Subcutaneous abdominal adipose tissue (tissue), 5 donors: ENCODE results near the gene SALL3.
"Not testable (repeated sequence)": the region's sequence is repeated elsewhere in the genome, so short reads cannot be mapped to it uniquely, and the experiment has no call there.

Experiments used
- H3K27ac ChIP-seq: one replicate; pipeline ENCODE4 v1.7.0; 2013; ENCODE audit warnings: low read depth, mild to moderate bottlenecking, inconsistent platforms, low read length, moderate library complexity
- H3K27me3 ChIP-seq, 5 donors: one replicate each; pipeline ENCODE4 v1.7.0; 2013; ENCODE audit warnings: low read length in 5 of 5, inconsistent platforms in 1 of 5; ENCODE audit not compliant: control insufficient read depth in 5 of 5, insufficient read depth in 4 of 5
- H3K36me3 ChIP-seq, 5 donors: one replicate each; pipeline ENCODE4 v1.7.0; 2013; ENCODE audit warnings: low read length in 5 of 5; ENCODE audit not compliant: control insufficient read depth in 5 of 5, insufficient read depth in 5 of 5
- H3K4me1 ChIP-seq, 5 donors: one replicate each; pipeline ENCODE4 v1.7.0; 2013; ENCODE audit warnings: low read length in 5 of 5, mild to moderate bottlenecking in 3 of 5, moderate library complexity in 1 of 5; ENCODE audit not compliant: control insufficient read depth in 5 of 5, insufficient read depth in 5 of 5
- H3K4me3 ChIP-seq, 5 donors: one replicate each; pipeline ENCODE4 v1.7.0; 2013; ENCODE audit warnings: low read length in 5 of 5, low read depth in 1 of 5
- H3K9ac ChIP-seq, 5 donors: one replicate each; pipeline ENCODE4 v1.7.0; 2013; ENCODE audit warnings: low read length in 5 of 5, mild to moderate bottlenecking in 4 of 5, moderate library complexity in 3 of 5
- H3K9me3 ChIP-seq, 5 donors: one replicate each; pipeline ENCODE4 v1.7.0; 2013; ENCODE audit warnings: low read length in 5 of 5; ENCODE audit not compliant: control insufficient read depth in 5 of 5
- donor health status: healthy.
- donor health status: healthy.
- donor health status: healthy.
- donor health status: healthy.
- donor health status: healthy.

SALL3 gene

DNA sequence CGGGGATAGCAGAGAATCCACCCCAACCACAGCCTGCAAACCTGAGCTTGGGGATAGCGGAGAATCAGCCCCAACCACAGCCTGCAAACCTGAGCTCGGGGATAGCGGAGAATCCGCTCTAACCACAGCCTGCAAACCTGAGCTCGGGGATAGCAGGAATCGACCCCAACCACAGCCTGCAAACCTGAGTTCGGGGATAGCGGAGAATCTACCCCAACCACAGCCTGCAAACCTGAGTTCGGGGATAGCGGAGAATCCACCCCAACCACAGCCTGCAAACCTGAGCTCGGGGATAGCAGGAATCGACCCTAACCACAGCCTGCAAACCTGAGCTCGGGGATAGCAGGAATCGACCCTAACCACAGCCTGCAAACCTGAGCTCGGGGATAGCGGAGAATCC is 37.4 kb upstream of the SALL3 start:
- not testable (repeated sequence) for H3K36me3 ChIP-seq, H3K9me3 ChIP-seq, H3K27me3 ChIP-seq, H3K9ac ChIP-seq, H3K4me1 ChIP-seq, H3K4me3 ChIP-seq, H3K27ac ChIP-seq

DNA sequence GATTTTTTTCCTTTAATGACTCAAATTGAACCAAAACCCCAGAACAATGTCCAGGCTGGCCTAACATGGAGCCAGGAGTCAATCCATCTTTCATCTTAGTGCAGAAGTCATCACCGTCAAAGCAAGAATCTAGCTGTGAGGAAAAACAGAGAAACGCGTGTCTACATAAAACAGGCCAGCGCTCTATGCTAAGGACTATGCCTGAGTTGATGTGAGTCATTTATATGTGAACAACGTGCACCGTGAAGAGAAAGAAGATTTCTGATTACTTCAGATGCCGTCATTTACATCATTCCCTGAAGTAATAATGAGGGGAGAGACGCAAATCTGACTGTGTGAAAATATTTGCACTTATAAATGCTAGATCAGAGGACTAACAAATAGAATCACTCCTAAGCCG is 34.0 kb upstream of the SALL3 start:
- H3K27ac ChIP-seq = no peak overlapping the region
- H3K9ac ChIP-seq = no peak overlapping the region
- H3K27me3 ChIP-seq = peaks cover 0 to 7% (median 3%) of the 10 kb centered on the region in 5 donors
- H3K9me3 ChIP-seq = peaks cover 0 to 2% (median under 1%) of the 10 kb centered on the region in 5 donors
- H3K4me3 ChIP-seq = no peak overlapping the region
- no peaks in the 10 kb centered on the region for H3K36me3 ChIP-seq
- H3K4me1 ChIP-seq = no peaks in the 10 kb centered on the region

DNA sequence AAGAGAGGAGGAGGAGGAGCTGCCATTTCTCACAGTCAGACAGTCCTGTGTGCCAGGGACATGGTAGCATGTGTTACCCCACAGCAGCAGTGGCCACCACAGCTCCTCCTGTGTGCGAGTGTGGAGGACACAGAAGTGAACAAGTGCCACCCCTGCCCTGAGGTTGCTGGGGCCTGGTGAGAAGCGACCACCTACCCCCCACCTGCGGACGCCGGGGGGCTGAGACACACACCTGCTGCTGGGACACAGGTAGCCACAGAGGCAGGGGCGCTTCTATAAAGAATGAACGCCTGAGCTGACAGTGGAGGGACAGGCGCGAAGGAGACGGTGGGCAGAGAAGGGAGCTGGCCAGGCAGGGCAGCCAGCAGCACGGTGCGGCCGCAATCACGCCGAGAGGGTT is 32.3 kb upstream of the SALL3 start:
- peaks cover 0 to 14% (median 7%) of the 10 kb centered on the region in 5 donors for H3K9me3 ChIP-seq
- H3K9ac ChIP-seq = no peak overlapping the region
- no peak overlapping the region for H3K4me3 ChIP-seq
- peaks cover 0 to 7% (median 3%) of the 10 kb centered on the region in 5 donors for H3K27me3 ChIP-seq
- no peak overlapping the region for H3K27ac ChIP-seq
- H3K4me1 ChIP-seq = no peaks in the 10 kb centered on the region
- H3K36me3 ChIP-seq = no peaks in the 10 kb centered on the region

DNA sequence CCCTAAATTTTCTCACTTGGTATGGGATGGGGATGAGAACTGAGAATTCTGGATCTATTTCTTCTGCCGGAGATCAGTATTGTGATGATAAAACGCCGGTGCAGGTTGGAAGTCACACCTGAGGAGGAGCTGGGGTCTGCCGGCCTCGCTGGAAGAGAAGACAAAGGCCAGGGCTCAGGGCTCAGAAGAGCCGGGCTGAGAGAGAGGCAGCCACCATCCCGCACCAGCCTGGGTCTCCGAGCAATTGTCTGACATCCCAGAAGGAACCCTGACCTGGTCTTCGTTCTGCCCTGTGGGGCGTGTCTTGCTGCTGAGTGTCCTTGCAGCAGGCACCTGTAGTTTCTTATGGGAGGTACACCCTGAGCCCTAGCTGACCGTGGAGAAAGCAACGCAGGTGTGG is 31.4 kb upstream of the SALL3 start:
- Histone ChIP-seq H3K4me1 (no peaks in the 10 kb centered on the region), H3K36me3 (no peaks in the 10 kb centered on the region), H3K27ac (no peak overlapping the region)

DNA sequence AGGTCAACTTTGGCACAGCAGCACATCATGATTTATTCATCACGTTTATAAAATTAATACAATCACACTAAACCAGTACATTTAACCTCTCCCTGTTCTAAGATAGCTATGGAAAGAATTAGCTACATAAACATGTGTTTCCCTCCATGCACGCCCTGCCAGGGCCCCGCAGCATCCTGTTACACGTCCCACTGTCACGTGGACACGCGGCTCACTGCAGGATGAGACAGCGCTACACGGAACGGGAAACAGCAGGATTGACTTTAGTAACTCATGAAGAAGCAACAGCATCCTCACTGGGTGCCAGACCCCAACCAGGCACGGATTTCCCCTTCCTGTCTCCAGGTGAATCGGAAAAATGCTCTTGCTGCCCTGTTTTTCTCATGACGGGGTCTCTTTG is 30.9 kb upstream of the SALL3 start:
- H3K9ac ChIP-seq = no peak overlapping the region
- peaks cover 0 to 7% (median 6%) of the 10 kb centered on the region in 5 donors for H3K27me3 ChIP-seq
- H3K27ac ChIP-seq = no peak overlapping the region
- no peaks in the 10 kb centered on the region for H3K4me1 ChIP-seq
- no peak overlapping the region for H3K4me3 ChIP-seq
- H3K36me3 ChIP-seq = no peaks in the 10 kb centered on the region
- peaks cover 0 to 14% (median 7%) of the 10 kb centered on the region in 5 donors for H3K9me3 ChIP-seq

More for the DNA sequence above, 31.4 kb upstream of the SALL3 start:
- Histone ChIP-seq H3K27me3 (peaks cover 0 to 7% (median 6%) of the 10 kb centered on the region in 5 donors), H3K4me3 (no peak overlapping the region), H3K9ac (no peak overlapping the region), H3K9me3 (peaks cover 0 to 14% (median 7%) of the 10 kb centered on the region in 5 donors)

DNA sequence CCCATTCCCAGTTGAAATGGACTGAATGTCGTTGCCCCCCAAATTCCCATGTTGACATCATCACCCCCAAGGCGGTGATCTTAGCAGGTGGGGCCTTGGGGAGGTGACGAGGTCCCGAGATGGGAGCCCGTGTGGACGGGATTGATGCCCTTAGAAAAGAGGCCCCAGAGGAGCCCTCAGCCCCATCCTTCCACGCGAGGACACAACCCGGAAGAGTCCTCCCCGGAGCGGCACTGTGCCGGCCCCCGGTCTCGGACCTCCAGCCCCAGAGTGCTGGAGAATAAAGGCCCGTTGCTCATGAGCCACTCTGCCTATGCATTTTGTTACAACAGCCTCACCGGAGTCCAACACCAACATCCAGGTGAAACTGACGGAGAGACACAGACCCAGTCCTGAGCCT is 30.4 kb upstream of the SALL3 start:
- no peaks in the 10 kb centered on the region for H3K4me1 ChIP-seq
- H3K4me3 ChIP-seq = no peak overlapping the region
- no peak overlapping the region for H3K27ac ChIP-seq
- H3K27me3 ChIP-seq = peaks cover 0 to 7% (median 6%) of the 10 kb centered on the region in 5 donors
- no peaks in the 10 kb centered on the region for H3K36me3 ChIP-seq
- no peak overlapping the region for H3K9ac ChIP-seq
- peaks cover 0 to 14% (median 7%) of the 10 kb centered on the region in 5 donors for H3K9me3 ChIP-seq

DNA sequence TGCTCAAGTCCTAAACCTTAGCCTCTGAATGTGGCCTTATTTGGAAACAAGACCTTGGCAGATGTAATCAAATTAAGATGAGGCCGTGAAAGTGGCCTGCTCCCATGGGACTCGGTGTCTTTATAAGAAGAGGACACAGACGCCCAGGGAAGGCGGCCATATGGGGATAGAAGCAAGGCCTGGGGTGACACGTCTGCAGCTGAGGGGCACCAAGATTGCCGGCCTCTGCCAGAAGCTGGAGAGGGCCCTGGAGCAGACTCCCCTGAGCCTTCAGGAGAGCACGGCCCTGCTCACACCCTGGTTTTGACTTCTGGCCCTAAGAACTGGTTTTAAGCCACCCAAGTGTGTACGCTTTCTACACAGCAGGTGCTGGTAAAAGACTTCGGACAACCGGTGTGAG is 29.2 kb upstream of the SALL3 start:
- Histone ChIP-seq H3K27ac (no peak overlapping the region), H3K36me3 (no peaks in the 10 kb centered on the region), H3K9ac (no peak overlapping the region), H3K9me3 (peaks cover 0 to 14% (median 7%) of the 10 kb centered on the region in 5 donors), H3K27me3 (peaks cover 0 to 12% (median 6%) of the 10 kb centered on the region in 5 donors), H3K4me3 (no peak overlapping the region), H3K4me1 (no peaks in the 10 kb centered on the region)

DNA sequence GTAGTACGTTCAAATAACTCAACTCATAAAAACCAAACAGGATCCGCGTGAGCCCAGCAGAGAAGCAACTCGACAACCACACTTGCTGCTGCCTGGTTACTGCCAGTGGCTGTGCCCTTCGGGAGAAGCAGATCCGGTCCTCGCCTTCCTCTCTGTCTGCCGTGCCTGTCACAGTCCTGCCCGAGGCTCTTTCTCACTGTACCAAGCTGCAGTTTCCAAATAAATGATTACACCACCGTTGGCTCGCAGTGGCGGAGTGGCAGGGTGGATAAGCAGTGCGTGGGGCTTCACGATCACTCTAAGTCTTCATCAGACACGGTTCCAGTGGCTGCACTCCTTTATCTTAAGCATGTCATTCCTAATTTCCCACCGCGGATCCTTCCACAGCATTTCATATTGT is 26.1 kb upstream of the SALL3 start:
- no peak overlapping the region for H3K9ac ChIP-seq
- no peaks in the 10 kb centered on the region for H3K4me1 ChIP-seq
- no peaks in the 10 kb centered on the region for H3K36me3 ChIP-seq
- no peak overlapping the region for H3K27ac ChIP-seq
- peaks cover 0 to 12% (median 7%) of the 10 kb centered on the region in 5 donors for H3K9me3 ChIP-seq
- peaks cover 0 to 9% (median 0%) of the 10 kb centered on the region in 5 donors for H3K27me3 ChIP-seq
- H3K4me3 ChIP-seq = no peak overlapping the region

DNA sequence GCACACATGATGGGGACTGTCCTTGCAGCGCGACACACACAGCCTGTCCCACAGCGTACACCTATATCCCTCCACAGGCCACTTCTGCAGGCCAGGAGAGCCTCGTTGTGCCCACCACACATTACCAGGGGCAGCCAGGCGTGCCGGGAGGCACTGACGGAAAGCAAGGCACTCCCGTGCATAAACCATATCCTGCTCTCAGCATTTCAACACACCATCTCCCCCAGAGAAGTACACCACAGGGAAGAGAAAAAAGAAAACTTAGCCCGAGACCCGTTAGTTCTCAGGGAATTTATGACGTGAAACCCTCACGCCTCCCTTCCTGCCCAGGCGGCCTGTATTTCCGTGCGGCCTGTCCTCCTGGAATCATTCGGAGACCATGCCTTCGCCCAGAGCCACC is 24.6 kb upstream of the SALL3 start:
- Histone ChIP-seq H3K4me1 (no peaks in the 10 kb centered on the region), H3K4me3 (no peak overlapping the region), H3K27ac (no peak overlapping the region), H3K9ac (no peak overlapping the region), H3K9me3 (peaks cover 0 to 12% (median 7%) of the 10 kb centered on the region in 5 donors), H3K27me3 (peaks cover 0 to 9% (median 0%) of the 10 kb centered on the region in 5 donors), H3K36me3 (no peaks in the 10 kb centered on the region)

DNA sequence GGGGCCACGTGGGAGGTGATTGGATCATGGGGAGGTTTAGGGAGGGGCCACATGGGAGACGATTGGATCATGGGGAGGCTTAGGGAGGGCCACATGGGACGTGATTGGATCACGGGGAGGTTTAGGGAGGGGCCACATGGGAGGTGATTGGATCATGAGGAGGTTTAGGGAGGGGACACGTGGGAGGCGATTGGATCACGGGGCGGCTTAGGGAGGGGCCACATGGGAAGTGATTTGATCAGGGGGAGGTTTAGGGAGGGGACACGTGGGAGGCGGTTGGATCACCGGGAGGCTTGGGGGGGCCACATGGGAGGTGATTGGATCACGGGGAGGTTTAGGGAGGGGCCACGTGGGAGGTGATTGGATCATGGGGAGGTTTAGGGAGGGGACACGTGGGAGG is 22.5 kb upstream of the SALL3 start:
- H3K36me3 ChIP-seq = no peaks in the 10 kb centered on the region
- no peak overlapping the region for H3K27ac ChIP-seq
- peaks cover 0 to 9% (median 0%) of the 10 kb centered on the region in 5 donors for H3K27me3 ChIP-seq
- H3K4me3 ChIP-seq = no peak overlapping the region
- no peak overlapping the region for H3K9ac ChIP-seq
- no peaks in the 10 kb centered on the region for H3K4me1 ChIP-seq
- H3K9me3 ChIP-seq = peaks cover 0 to under 1% (median 0%) of the 10 kb centered on the region in 5 donors

DNA sequence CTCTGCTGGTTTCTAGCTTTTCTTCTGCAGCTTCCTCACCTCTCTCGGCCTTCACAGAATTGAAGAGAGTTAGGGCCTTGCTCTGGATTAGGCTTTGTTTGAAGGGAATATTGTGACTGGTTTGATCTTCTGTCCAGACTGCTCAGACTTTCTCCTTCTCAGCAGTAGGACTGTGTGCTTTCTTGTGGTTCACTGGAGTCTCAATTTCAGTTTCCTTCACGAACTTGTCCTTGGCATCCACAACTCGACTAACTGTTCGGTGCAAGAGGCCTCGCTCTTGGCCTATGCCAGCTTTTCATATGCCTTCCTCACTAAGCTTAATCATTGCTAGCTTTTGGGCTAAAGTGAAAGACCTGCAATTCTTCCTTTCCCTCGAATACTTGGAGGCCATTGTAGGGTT is 18.9 kb upstream of the SALL3 start:
- H3K27me3 ChIP-seq = peaks cover 0 to 5% (median 0%) of the 10 kb centered on the region in 5 donors
- H3K4me3 ChIP-seq = no peak overlapping the region
- H3K36me3 ChIP-seq = no peaks in the 10 kb centered on the region
- H3K9ac ChIP-seq = no peak overlapping the region
- no peak overlapping the region for H3K27ac ChIP-seq
- H3K9me3 ChIP-seq = peaks cover 0 to 7% (median 4%) of the 10 kb centered on the region in 5 donors
- no peaks in the 10 kb centered on the region for H3K4me1 ChIP-seq
